ENCODE measurements around the gene MIA3. TPM values are rescaled to one million over a fixed set of nuclear protein-coding genes. Genes with fewer than 3 reads are reported as not detected.

MIA3 gene
- total and polyA plus RNA-seq, 9 of the 15 experiments (the other 6 are each of a cell fraction or from before 2014, with no cell fraction given) = 21.6 to 89.4 (median 40.8) TPM

GRCh38 chr1:222589462-222590302, 28.2 kb upstream of the MIA3 start, which contains the start of gene TAF1A (continued):
- TF ChIP-seq, protein P1, sequence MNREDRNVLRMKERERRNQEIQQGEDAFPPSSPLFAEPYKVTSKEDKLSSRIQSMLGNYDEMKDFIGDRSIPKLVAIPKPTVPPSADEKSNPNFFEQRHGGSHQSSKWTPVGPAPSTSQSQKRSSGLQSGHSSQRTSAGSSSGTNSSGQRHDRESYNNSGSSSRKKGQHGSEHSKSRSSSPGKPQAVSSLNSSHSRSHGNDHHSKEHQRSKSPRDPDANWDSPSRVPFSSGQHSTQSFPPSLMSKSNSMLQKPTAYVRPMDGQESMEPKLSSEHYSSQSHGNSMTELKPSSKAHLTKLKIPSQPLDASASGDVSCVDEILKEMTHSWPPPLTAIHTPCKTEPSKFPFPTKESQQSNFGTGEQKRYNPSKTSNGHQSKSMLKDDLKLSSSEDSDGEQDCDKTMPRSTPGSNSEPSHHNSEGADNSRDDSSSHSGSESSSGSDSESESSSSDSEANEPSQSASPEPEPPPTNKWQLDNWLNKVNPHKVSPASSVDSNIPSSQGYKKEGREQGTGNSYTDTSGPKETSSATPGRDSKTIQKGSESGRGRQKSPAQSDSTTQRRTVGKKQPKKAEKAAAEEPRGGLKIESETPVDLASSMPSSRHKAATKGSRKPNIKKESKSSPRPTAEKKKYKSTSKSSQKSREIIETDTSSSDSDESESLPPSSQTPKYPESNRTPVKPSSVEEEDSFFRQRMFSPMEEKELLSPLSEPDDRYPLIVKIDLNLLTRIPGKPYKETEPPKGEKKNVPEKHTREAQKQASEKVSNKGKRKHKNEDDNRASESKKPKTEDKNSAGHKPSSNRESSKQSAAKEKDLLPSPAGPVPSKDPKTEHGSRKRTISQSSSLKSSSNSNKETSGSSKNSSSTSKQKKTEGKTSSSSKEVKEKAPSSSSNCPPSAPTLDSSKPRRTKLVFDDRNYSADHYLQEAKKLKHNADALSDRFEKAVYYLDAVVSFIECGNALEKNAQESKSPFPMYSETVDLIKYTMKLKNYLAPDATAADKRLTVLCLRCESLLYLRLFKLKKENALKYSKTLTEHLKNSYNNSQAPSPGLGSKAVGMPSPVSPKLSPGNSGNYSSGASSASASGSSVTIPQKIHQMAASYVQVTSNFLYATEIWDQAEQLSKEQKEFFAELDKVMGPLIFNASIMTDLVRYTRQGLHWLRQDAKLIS (CRISPR knock-in tag; IDR thresholded peaks at IDR 0.05) = peak; percentile 46; the same call in 1 of the 2 replicates
- TF ChIP-seq SUPT5H (IDR thresholded peaks at IDR 0.05) (peak; percentile 83), ATF3 (IDR thresholded peaks at IDR 0.05) (peak; percentile 10; the same call in 1 of the 2 replicates), ATF3 (CRISPR knock-in tag; conservative IDR thresholded peaks at IDR 0.05) (no peak), JUN (IDR thresholded peaks at IDR 0.05; ENCODE audit: borderline replicate concordance, low read depth, low read length) (0 out of 2 replicates have a peak, but pooled peaks have one; percentile 6), JUN (CRISPR knock-in tag; IDR thresholded peaks at IDR 0.05; ENCODE audit: borderline replicate concordance) (peak; percentile 26; the same call in 1 of the 2 replicates), SMARCA4 (IDR thresholded peaks at IDR 0.05) (peak; percentile 19), FOSL1 (tag; conservative IDR thresholded peaks at IDR 0.05) (0 out of 2 replicates have a peak, but pooled peaks have one; percentile 36), SIN3A (IDR thresholded peaks at IDR 0.05; ENCODE audit: borderline replicate concordance in 2 of 2, control insufficient read depth in 1 of 2, low read depth in 2 of 2, low read length in 2 of 2) (peak; percentile 85 to 88; a peak in 3 of 4 replicates), CHAMP1 (IDR thresholded peaks at IDR 0.05) (peak; percentile 76; the same call in 1 of the 2 replicates), UBTF (IDR thresholded peaks at IDR 0.05; ENCODE audit: borderline replicate concordance in 1 of 2, low read depth in 2 of 2, low read length in 2 of 2) (0 out of 4 replicates have a peak, but pooled peaks of 1 of the 2 experiments have one; percentile 27), KDM1A (IDR thresholded peaks at IDR 0.05) (no peak), L3MBTL2 (IDR thresholded peaks at IDR 0.05) (peak; percentile 79; the same call in 1 of the 2 replicates), LCOR (CRISPR knock-in tag; IDR thresholded peaks at IDR 0.05) (peak; percentile 91), FOXP1 (CRISPR knock-in tag; IDR thresholded peaks at IDR 0.05) (0 out of 2 replicates have a peak, but pooled peaks have one; percentile 42), NRF1 (conservative IDR thresholded peaks at IDR 0.05 in 1 of 2, IDR thresholded peaks at IDR 0.05 in 1 of 2) (peak; percentile 72 to 77)
